ENCODE data around the gene FRMD5.

The FRMD5 gene

DNA sequence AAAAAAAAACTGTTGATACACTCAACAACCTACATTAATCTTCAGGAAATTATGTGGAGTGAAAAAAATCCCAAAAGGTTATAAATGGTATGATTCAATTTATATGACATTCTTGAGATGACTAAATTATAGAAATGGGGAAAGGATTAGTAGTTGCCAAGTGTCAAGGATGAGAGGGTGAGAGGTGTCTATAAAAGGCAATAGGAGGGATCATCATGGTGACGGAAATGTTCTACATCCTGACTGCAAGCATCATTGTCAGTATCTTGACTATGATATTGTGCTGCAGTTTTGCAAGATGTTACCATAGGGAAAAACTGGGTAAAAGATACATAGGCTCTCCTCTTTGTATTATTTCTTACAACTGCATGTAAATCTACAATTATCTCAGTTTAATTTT is 125.6 kb downstream of the FRMD5 start:
- TF ChIP-seq, protein P1, sequence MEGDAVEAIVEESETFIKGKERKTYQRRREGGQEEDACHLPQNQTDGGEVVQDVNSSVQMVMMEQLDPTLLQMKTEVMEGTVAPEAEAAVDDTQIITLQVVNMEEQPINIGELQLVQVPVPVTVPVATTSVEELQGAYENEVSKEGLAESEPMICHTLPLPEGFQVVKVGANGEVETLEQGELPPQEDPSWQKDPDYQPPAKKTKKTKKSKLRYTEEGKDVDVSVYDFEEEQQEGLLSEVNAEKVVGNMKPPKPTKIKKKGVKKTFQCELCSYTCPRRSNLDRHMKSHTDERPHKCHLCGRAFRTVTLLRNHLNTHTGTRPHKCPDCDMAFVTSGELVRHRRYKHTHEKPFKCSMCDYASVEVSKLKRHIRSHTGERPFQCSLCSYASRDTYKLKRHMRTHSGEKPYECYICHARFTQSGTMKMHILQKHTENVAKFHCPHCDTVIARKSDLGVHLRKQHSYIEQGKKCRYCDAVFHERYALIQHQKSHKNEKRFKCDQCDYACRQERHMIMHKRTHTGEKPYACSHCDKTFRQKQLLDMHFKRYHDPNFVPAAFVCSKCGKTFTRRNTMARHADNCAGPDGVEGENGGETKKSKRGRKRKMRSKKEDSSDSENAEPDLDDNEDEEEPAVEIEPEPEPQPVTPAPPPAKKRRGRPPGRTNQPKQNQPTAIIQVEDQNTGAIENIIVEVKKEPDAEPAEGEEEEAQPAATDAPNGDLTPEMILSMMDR (IDR thresholded peaks at IDR 0.05) = no peak
- no peak for TF ChIP-seq ZFX (IDR thresholded peaks at IDR 0.05; ENCODE audit: borderline replicate concordance)
- no peak overlapping the region for H3K27ac ChIP-seq

DNA sequence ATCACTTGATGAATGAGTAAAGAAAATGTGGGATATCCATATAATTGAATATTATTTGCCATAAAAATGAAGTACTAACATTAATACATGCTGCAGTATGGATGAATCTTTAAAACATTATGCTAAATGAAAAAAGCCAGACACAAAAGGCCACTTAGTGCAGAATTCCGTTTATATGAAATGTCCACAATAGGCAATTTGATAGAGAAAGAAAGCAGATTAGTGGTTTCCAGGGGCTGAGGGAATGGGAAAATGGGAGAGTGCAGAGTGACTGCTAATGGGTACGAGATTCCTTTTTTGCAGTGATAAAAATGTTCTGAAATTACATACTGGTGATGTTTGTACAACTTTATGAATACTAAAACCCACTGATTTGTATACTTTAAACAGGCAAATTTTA is 126.7 kb downstream of the FRMD5 start:
- TF ChIP-seq, protein P1 (IDR thresholded peaks at IDR 0.05) = no peak
- TF ChIP-seq ZFX (IDR thresholded peaks at IDR 0.05; ENCODE audit: borderline replicate concordance) = no peak

DNA sequence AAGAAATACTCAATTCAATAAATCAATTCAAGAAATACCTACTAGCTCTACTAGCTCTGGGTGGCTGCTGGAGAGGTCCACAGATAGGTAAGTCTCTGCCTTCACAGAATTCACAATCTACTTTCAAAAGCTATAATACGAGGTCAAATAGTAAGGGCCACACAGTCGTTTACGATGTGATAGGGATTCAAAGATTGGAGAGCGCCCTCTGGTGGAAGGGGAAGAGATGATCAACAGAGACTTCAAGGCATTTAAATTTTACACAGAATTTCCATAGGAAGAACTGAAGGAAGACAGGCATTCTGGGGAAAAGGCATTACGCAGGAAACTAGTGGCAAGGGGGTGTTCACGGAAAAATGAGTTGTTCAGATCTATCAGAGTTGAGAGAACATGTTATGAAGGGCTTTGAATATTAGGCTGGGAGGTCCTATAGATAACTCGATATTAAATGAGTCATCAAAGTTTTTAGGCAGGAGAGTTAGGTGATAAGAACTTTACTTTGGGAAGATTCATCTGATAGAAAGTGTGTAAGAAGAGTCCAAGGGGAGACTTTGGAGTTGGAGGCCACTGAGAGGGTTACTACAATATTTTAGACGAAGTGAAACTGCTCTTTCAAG is 128.8 kb downstream of the FRMD5 start:
- TF ChIP-seq, protein P1 (IDR thresholded peaks at IDR 0.05) = peak; percentile 90
- TF ChIP-seq ZFX (IDR thresholded peaks at IDR 0.05; ENCODE audit: borderline replicate concordance) = no peak

More for the DNA sequence above, 126.7 kb downstream of the FRMD5 start:
- no peak overlapping the region for H3K27ac ChIP-seq

DNA sequence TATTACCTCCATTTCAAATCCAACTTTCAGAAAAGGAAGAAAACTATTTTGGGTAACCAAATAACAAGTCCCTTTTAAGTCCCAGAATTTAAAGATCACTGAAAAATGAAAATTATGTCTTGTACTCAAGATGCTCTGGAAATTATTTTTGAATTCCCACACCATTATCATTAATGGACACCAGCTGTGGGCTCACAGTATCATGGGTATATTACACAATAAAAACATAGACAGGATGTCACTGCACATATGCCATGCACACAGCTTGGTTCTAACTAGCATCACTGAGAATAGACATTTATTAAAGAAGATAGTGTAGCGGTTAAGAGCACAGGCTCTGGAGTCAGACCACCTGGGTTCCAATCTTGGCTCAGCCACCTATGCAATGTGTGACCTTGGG is 130.4 kb downstream of the FRMD5 start:
- TF ChIP-seq, protein P1 (IDR thresholded peaks at IDR 0.05) = no peak
- TF ChIP-seq ZFX (IDR thresholded peaks at IDR 0.05; ENCODE audit: borderline replicate concordance) = no peak
- no peak overlapping the region for H3K27ac ChIP-seq

More for the DNA sequence above, 128.8 kb downstream of the FRMD5 start:
- H3K27ac ChIP-seq = no peak overlapping the region

DNA sequence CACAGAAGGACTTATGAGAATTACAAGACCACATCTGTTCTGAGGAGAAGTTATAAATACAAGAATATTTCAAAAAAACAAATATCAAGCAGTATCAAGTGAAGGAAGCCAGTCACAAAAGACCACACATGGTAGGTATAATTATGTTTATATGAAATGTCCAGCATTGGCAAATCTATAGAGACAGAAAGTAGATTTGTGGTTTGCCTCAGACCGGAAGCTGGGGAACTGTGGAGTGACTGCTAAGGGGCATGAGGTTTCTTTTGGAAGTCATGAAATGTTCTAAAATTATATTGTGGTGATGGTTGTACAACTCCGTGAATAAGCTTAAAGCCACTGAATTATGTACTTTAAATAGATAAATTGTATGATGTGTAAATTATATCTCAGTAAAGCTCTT is 136.9 kb downstream of the FRMD5 start:
- H3K27ac ChIP-seq = no peak overlapping the region
- TF ChIP-seq, protein P1 (IDR thresholded peaks at IDR 0.05) = no peak
- TF ChIP-seq ZFX (IDR thresholded peaks at IDR 0.05; ENCODE audit: borderline replicate concordance) = no peak

DNA sequence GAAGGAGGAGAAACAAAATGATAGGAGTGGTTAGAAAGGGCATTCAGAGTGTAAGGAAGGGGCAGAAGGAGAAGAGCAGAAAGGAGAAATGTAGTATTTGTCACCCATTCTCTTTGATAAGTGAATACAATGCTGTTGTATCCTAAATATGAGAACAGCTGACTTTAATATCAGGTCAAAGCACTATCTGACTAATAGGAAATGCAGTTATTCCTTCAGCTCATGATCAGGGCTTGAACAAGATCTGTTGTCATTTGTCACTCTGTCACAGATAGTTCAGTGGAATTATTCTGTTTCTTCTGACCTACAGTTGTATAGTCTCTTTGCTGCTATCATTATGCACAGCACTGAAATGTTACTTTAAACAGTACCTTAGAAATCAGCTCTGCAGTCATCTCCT is 149.4 kb downstream of the FRMD5 start:
- no peak for TF ChIP-seq ZFX (IDR thresholded peaks at IDR 0.05; ENCODE audit: borderline replicate concordance)
- TF ChIP-seq, protein P1 (IDR thresholded peaks at IDR 0.05) = no peak

DNA sequence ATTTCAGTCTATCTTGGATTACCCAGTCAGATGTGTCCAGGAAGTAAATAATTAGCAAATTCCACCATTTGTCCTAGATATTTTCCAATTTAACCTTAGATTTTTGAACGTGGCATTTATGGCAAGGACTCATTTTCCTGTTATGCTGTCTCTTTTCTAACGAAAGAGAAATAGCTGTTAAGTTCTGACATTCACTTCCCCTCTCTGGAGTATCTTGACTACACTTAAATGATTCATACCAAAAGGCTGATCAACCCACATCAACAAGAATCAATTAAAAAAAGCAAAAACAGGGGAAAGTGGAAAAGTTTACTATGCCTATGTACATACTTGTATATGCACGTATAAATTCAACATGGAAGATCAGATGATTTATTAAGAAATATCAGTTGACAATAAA is 149.9 kb downstream of the FRMD5 start:
- H3K27ac ChIP-seq = no peak overlapping the region
- TF ChIP-seq ZFX (IDR thresholded peaks at IDR 0.05; ENCODE audit: borderline replicate concordance) = no peak
- TF ChIP-seq, protein P1 (IDR thresholded peaks at IDR 0.05) = no peak

More for the DNA sequence above, 149.4 kb downstream of the FRMD5 start:
- no peak overlapping the region for H3K27ac ChIP-seq
